Stimulated activated CD8-positive, alpha-beta memory T cell treated with anti-CD3 and anti-CD28 coated beads, Interleukin-12 subunit alpha, Interleukin-12 subunit beta, amount 100 ng/mL, for 24 hours (primary cell): Measurements from ENCODE around the gene CAPZA2.
"Not testable (repeated sequence)": the region's sequence is repeated elsewhere in the genome, so short reads cannot be mapped to it uniquely, and the experiment has no call there.

Experiments
- DNase-seq: peaks from one replicate; pipeline ENCODE4 v3.0.0-alpha.2; 2020; ENCODE audit errors: extremely low read depth

Gene CAPZA2

GRCh38 chr7:116953906-116954838, 91.8 kb downstream of the CAPZA2 start:
- no peak for DNase-seq

- DNase-seq: no peak
Measured at GRCh38 chr7:116955340-116955739, 93.0 kb downstream of the CAPZA2 start.

GRCh38 chr7:116955801-116956476, 93.6 kb downstream of the CAPZA2 start:
- no peak for DNase-seq

- no peak for DNase-seq
Measured at GRCh38 chr7:116956477-116956804, 94.1 kb downstream of the CAPZA2 start.

- DNase-seq: no peak
Measured at GRCh38 chr7:116957874-116958273, 95.5 kb downstream of the CAPZA2 start.

GRCh38 chr7:116961966-116962673, 99.7 kb downstream of the CAPZA2 start:
- not testable (repeated sequence) for DNase-seq

- DNase-seq: no peak
Measured at GRCh38 chr7:116963234-116963633, 100.8 kb downstream of the CAPZA2 start.

- DNase-seq: no peak
Measured at GRCh38 chr7:116966601-116967000, 104.2 kb downstream of the CAPZA2 start.

GRCh38 chr7:116967254-116967922, 105.0 kb downstream of the CAPZA2 start:
- no peak for DNase-seq

GRCh38 chr7:116967983-116968382, 105.6 kb downstream of the CAPZA2 start:
- DNase-seq: no peak

- DNase-seq: no peak
Measured at GRCh38 chr7:116968631-116969030, 106.2 kb downstream of the CAPZA2 start.

GRCh38 chr7:116969371-116969902, 107.0 kb downstream of the CAPZA2 start:
- DNase-seq: no peak

- no peak for DNase-seq
Measured at GRCh38 chr7:116970238-116970910, 108.0 kb downstream of the CAPZA2 start.

GRCh38 chr7:116971153-116971552, 108.8 kb downstream of the CAPZA2 start:
- DNase-seq: not testable (repeated sequence)
